Suprapubic skin (tissue), 4 donors: ENCODE results near the gene SLC47A2.

Experiments
- CTCF ChIP-seq, 2 donors: fragments of 200-600 bp in 1 of 2; fragments of 450-650 bp in 1 of 2; sonication (generic) in 1 of 2; IDR thresholded peaks; one replicate each; pipeline ENCODE4 v1.5.1; 2016 to 2019; ENCODE audit warnings: antibody characterized with exemption in 2 of 2, mild to moderate bottlenecking in 1 of 2, moderate library complexity in 1 of 2
- POLR2A ChIP-seq, 2 donors: fragments of 450-650 bp; IDR thresholded peaks; one replicate each; pipeline ENCODE4 v1.6.1; 2017; ENCODE audit warnings: antibody characterized with exemption in 2 of 2, mild to moderate bottlenecking in 2 of 2, moderate library complexity in 2 of 2
- POLR2AphosphoS5 ChIP-seq, 3 donors: sonication (generic); formaldehyde crosslinking; IDR thresholded peaks; one replicate each; pipeline ENCODE4 v1.6.1; 2017; ENCODE audit warnings: antibody characterized with exemption in 3 of 3

- TF ChIP-seq CTCF (IDR thresholded peaks at IDR 0.05): no peak
- TF ChIP-seq POLR2AphosphoS5 (IDR thresholded peaks at IDR 0.05): no peak
- no peak for TF ChIP-seq POLR2A (IDR thresholded peaks at IDR 0.05)
Observed at GRCh38 chr17:19750020-19750572, 33.7 kb upstream of the SLC47A2 start.
